Vagina (tissue), 2 donors: ENCODE measurements around the gene CADPS2.

Experiments
- POLR2A ChIP-seq, 2 donors: fragments of 450-650 bp; IDR thresholded peaks; one replicate each; pipeline ENCODE4 v1.6.1; 2017; ENCODE audit warnings: antibody characterized with exemption in 2 of 2, mild to moderate bottlenecking in 2 of 2, moderate library complexity in 2 of 2
- POLR2AphosphoS5 ChIP-seq, 2 donors: sonication (generic); formaldehyde crosslinking; IDR thresholded peaks; one replicate each; pipeline ENCODE4 v1.9.0; 2017; ENCODE audit warnings: antibody characterized with exemption in 2 of 2, mild to moderate bottlenecking in 2 of 2, low read depth in 1 of 2; ENCODE audit not compliant: insufficient read depth in 1 of 2
- TF ChIP-seq, protein P1 (sequence below), 3 experiments: fragments of 450-650 bp in 2 of 3; fragments of 200-600 bp in 1 of 3; sonication (generic) in 1 of 3; IDR thresholded peaks; one replicate each; pipeline ENCODE4 v1.5.1; 2017 to 2019; ENCODE audit warnings: antibody characterized with exemption in 3 of 3, mild to moderate bottlenecking in 2 of 3, moderate library complexity in 2 of 3

DNA sequence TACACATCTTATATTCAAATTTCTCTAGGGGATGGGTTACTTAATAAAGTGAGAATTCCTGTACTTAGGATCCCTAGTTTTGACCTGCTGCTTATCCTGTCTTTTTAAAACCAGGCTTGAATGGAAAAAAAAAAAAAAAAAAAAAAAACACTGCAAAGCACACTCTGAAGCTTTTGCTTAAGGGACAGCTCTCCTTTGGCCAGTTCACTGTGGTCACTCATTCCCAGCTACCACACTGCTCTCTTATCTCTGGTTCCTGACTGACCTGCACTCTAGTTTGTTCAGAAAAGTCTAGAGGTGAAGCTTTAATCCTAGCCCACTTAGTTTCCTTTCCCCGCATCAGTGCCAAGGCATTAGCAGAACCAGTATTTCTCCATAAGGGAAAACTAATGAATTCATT is 82.4 kb downstream of the CADPS2 start:
- TF ChIP-seq, protein P1, sequence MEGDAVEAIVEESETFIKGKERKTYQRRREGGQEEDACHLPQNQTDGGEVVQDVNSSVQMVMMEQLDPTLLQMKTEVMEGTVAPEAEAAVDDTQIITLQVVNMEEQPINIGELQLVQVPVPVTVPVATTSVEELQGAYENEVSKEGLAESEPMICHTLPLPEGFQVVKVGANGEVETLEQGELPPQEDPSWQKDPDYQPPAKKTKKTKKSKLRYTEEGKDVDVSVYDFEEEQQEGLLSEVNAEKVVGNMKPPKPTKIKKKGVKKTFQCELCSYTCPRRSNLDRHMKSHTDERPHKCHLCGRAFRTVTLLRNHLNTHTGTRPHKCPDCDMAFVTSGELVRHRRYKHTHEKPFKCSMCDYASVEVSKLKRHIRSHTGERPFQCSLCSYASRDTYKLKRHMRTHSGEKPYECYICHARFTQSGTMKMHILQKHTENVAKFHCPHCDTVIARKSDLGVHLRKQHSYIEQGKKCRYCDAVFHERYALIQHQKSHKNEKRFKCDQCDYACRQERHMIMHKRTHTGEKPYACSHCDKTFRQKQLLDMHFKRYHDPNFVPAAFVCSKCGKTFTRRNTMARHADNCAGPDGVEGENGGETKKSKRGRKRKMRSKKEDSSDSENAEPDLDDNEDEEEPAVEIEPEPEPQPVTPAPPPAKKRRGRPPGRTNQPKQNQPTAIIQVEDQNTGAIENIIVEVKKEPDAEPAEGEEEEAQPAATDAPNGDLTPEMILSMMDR (IDR thresholded peaks at IDR 0.05), result no peak
- TF ChIP-seq POLR2A (IDR thresholded peaks at IDR 0.05) (no peak), POLR2AphosphoS5 (IDR thresholded peaks at IDR 0.05; ENCODE audit: insufficient read depth in 1 of 2, low read depth in 1 of 2) (no peak)
